ENCODE measurements around the gene RDX. TPM values are rescaled to one million over a fixed set of nuclear protein-coding genes. Genes with fewer than 3 reads are reported as not detected.

Gene RDX
- polyA plus RNA-seq, 1 experiment: 23.4 TPM

DNA sequence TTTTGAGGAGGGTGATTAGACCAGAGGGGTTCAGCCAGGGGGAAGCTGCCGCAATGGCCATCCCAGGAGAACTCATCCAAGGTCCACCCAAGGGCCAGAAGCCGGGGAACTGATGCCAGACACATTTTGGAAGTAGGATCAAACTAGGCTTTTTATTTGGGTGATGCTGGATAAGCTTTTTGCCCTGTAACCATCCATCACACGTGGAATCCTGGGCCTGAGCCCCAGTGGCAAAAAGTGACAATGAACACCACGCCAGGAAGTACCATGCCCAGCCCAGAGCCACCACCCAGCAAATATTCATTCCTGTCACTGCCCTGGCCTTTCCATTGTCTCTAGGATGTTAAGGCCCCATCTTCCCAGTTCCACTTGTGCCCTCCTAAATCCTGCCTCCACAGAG, 117.3 kb downstream of the RDX start:
- POLR2A ChIA-PET: no interaction called here
- no peaks in the 10 kb centered on the region for H3K27me3 ChIP-seq (ENCODE audit: control insufficient read depth, insufficient read depth, low read length)
- no peaks in the 10 kb centered on the region for H3K36me3 ChIP-seq (ENCODE audit: control insufficient read depth, insufficient read depth, low read length)
- no peak overlapping the region for H3K4me3 ChIP-seq (ENCODE audit: low read depth, low read length)
- no peak for DNase-seq (ENCODE audit: low read depth)
- CTCF ChIA-PET: no interaction called here
- TF ChIP-seq, protein P1, sequence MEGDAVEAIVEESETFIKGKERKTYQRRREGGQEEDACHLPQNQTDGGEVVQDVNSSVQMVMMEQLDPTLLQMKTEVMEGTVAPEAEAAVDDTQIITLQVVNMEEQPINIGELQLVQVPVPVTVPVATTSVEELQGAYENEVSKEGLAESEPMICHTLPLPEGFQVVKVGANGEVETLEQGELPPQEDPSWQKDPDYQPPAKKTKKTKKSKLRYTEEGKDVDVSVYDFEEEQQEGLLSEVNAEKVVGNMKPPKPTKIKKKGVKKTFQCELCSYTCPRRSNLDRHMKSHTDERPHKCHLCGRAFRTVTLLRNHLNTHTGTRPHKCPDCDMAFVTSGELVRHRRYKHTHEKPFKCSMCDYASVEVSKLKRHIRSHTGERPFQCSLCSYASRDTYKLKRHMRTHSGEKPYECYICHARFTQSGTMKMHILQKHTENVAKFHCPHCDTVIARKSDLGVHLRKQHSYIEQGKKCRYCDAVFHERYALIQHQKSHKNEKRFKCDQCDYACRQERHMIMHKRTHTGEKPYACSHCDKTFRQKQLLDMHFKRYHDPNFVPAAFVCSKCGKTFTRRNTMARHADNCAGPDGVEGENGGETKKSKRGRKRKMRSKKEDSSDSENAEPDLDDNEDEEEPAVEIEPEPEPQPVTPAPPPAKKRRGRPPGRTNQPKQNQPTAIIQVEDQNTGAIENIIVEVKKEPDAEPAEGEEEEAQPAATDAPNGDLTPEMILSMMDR (IDR thresholded peaks at IDR 0.05; ENCODE audit: insufficient read depth, low read depth, low read length): no peak

DNA sequence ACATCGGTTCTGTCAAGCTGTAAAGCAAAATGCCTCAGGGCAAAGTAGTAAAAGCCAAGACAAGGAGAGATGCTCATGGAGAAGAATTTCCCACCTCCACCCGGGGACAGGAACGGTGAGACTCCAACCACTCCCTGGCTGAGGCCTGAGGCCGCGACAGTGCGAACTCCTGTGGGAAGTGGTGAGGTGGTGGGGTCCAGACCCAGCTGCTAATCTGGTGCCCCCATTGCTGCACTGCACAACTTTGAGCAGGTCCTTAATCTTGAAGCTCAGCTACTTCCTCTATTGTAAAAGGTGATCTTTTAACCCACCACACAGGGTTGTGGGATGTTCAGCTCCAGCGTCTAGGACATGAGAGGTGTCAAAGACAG, 119.3 kb downstream of the RDX start:
- ChIA-PET POLR2A (no interaction called here), CTCF (interaction anchor here (0.7 to 1.4 kb wide), 3 partner anchors 11 to 142 kb away, joined by 3 to 6 read pairs (median 4); no protein-coding TSS in a partner anchor)
- H3K4me3 ChIP-seq (ENCODE audit: low read depth, low read length): no peak overlapping the region
- TF ChIP-seq, protein P1 (IDR thresholded peaks at IDR 0.05; ENCODE audit: insufficient read depth, low read depth, low read length): no peak
- no peak for DNase-seq (ENCODE audit: low read depth)
- H3K27me3 ChIP-seq (ENCODE audit: control insufficient read depth, insufficient read depth, low read length): no peaks in the 10 kb centered on the region
- no peaks in the 10 kb centered on the region for H3K36me3 ChIP-seq (ENCODE audit: control insufficient read depth, insufficient read depth, low read length)

DNA sequence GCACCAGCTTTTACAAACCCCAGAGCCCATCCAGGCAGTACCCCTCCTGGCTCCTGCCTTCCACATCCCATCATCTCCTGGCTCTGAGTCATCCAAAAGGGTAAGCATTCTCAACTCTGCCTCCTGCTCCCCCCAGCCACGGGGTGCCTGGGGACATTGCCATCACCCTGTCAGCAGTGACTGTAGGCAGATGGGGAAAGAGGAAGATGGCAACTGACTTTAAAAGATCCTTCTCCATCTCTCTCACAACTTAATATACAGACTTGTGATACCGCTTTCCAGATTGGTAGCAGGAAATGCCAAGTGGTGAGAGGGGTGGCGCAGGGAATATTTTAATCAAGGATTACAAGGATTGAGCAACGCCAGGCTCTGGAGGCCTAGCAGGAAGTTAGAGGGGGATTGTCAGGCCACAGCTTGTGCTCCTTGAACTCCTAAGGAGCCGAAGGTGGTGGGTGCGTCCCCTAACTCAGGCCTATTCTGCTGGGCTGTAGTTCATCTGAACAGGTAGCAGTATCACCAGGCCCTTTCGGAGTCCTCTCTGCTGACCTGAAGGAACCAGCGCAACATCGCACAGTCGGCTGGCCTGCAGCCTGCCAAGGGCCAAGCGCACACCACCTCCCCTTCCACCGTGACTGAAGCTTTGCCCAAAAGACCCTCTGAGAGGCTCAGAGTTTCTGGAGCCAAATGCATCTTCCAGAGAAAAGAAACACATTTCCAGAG, 119.9 kb downstream of the RDX start:
- TF ChIP-seq, protein P1 (IDR thresholded peaks at IDR 0.05; ENCODE audit: insufficient read depth, low read depth, low read length): no peak
- DNase-seq (ENCODE audit: low read depth): no peak
- no peaks in the 10 kb centered on the region for H3K27me3 ChIP-seq (ENCODE audit: control insufficient read depth, insufficient read depth, low read length)
- H3K4me3 ChIP-seq (ENCODE audit: low read depth, low read length): no peak overlapping the region
- CTCF ChIA-PET: interaction anchor here (0.7 kb wide), 1 partner anchor 142 kb away, joined by 3 read pairs; no protein-coding TSS in a partner anchor
- POLR2A ChIA-PET: no interaction called here
- H3K36me3 ChIP-seq (ENCODE audit: control insufficient read depth, insufficient read depth, low read length): no peaks in the 10 kb centered on the region

DNA sequence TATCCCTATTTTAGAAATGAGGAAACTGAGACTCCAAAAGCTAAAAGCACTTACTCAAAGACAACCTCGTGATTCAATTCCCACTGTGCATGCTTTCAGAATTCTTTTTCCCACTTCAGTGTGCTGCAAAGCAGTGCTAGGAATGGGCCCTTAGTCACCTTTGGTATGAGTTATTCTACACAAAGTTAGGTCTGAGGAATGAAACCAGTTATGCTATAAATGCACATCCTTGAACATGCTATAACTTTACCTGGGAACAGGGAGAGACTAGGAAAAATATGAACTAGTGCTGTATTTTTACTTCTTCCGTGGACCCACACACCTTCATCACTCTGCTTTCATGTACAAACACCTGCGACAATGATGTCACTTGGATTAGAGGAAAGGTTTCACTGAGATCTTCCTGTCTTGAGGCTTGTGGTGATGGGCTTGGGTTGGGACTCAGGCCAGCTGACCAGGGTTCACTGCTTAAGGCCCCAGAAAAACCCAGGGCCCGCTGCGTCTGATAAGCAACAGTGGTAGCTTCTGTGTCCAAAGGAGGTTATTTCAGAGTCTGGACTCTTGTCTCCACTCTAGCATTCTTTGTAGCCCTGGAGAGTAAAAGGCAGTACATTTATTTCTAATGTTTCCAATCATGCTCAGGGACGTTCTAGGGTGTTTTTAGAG, 121.6 kb downstream of the RDX start:
- H3K4me3 ChIP-seq (ENCODE audit: low read depth, low read length): no peak overlapping the region
- DNase-seq (ENCODE audit: low read depth): no peak
- H3K27me3 ChIP-seq (ENCODE audit: control insufficient read depth, insufficient read depth, low read length): no peaks in the 10 kb centered on the region
- no peaks in the 10 kb centered on the region for H3K36me3 ChIP-seq (ENCODE audit: control insufficient read depth, insufficient read depth, low read length)
- TF ChIP-seq, protein P1 (IDR thresholded peaks at IDR 0.05; ENCODE audit: insufficient read depth, low read depth, low read length): no peak
- POLR2A ChIA-PET: no interaction called here
- CTCF ChIA-PET: interaction anchor here (1.0 to 1.9 kb wide), 5 partner anchors 9 to 256 kb away, joined by 3 to 8 read pairs (median 4); no protein-coding TSS in a partner anchor

DNA sequence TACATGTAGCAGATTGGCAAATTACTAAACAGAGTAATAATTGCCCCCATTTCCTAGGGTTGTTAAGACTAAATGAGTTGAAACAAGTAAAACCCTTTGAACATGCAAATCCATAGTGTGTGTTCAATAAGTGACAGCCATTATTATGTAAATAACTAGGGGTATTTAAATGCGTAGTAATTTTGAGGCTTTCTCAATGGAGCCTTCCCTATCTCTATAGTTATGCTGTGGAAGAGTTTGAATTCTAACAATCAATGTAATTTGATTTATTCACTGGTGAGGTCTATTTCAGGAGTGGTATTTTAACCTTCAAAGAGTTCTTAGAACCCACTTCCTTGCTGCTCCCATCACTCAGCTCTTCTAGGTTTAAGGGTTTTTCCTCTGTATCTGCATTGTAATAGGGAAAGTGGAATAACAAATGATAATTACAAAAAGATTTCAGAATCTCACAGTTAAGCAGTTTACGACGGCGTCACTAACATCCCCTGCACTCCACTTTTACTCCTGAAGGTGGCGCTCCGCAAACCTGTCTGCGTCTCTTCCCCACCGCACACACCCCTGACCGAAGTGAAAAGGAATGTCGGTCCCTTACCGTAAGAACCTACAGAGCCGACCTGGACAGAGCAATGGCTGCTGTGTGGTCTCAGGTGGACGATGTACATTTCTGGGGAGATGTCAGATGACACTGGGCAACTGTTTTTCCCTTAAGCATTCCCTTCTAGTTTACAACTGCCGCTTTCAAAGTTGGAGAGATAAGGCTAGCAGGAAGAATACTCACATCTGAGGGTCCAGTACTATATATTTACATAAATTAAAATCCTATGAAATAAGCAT, 122.4 kb downstream of the RDX start:
- POLR2A ChIA-PET: no interaction called here
- DNase-seq (ENCODE audit: low read depth): no peak
- no peak overlapping the region for H3K4me3 ChIP-seq (ENCODE audit: low read depth, low read length)

More for the DNA sequence above, 122.4 kb downstream of the RDX start:
- no peaks in the 10 kb centered on the region for H3K36me3 ChIP-seq (ENCODE audit: control insufficient read depth, insufficient read depth, low read length)
- TF ChIP-seq, protein P1 (IDR thresholded peaks at IDR 0.05; ENCODE audit: insufficient read depth, low read depth, low read length): peak; percentile 83
- H3K27me3 ChIP-seq (ENCODE audit: control insufficient read depth, insufficient read depth, low read length): no peaks in the 10 kb centered on the region
- CTCF ChIA-PET: interaction anchor here (0.8 to 1.9 kb wide), 6 partner anchors 8 to 29 kb away, joined by 3 to 8 read pairs (median 4); no protein-coding TSS in a partner anchor
